H7 (cell line): Measurements from ENCODE around the gene RAB31. TPM values are rescaled to one million over a fixed set of nuclear protein-coding genes. Genes with fewer than 3 reads are reported as not detected.

Experiments
- DNase-seq: peaks from one replicate; pipeline ENCODE4 v3.0.0; 2012
- H3K27me3 ChIP-seq: 2 replicates; pipeline ENCODE4 v1.6.0; 2011; ENCODE audit warnings: mild to moderate bottlenecking, low read length; ENCODE audit not compliant: control insufficient read depth, insufficient read depth
- H3K36me3 ChIP-seq: replicated peaks from 2 replicates; pipeline ENCODE4 v1.5.1; 2011; ENCODE audit warnings: low read length; ENCODE audit not compliant: control insufficient read depth, insufficient read depth
- H3K4me3 ChIP-seq: 2 replicates; pipeline ENCODE4 v1.5.1; 2011; ENCODE audit warnings: low read depth, mild to moderate bottlenecking, control low read depth, low read length, moderate library complexity; ENCODE audit not compliant: insufficient read depth
- total RNA-seq: library from RNA; depleted of rRNA; stranded (reverse); fragments of >200 nt; shearing (Covaris generic); gene quantifications from 2 replicates; pipeline ENCODE4 v1.2.3, GENCODE V29; 2014

RAB31 gene
- total RNA-seq, 1 experiment from 2014 or later, result 29.7 TPM

GRCh38 chr18:9732031-9732430, 23.9 kb downstream of the RAB31 start:
- Histone ChIP-seq H3K4me3 (no peak overlapping the region), H3K36me3 (no peaks in the 10 kb centered on the region), H3K27me3 (no peaks in the 10 kb centered on the region)
- DNase-seq, result no peak

DNA sequence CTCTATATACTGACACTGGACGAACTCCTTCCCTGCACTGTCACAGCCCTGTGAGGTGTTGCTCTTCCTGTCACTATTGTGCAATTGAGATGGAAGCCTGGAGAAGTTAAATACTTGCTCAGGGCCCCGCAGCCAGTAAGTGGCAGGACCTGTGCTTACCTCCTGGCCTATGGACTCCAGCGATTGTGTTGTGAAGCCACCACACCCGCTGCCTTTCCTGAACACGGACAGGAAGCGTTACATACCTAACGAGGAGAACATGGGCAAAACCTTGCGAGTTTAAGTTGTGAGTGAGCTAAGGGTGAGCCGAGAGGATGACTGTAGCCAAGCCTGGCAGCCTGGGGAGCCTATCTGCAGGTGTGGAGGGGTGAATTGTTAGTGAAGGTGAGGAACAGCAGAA, 26.1 kb downstream of the RAB31 start:
- H3K4me3 ChIP-seq, result no peak overlapping the region
- no peaks in the 10 kb centered on the region for H3K36me3 ChIP-seq
- no peak for DNase-seq
- H3K27me3 ChIP-seq, result no peaks in the 10 kb centered on the region

DNA sequence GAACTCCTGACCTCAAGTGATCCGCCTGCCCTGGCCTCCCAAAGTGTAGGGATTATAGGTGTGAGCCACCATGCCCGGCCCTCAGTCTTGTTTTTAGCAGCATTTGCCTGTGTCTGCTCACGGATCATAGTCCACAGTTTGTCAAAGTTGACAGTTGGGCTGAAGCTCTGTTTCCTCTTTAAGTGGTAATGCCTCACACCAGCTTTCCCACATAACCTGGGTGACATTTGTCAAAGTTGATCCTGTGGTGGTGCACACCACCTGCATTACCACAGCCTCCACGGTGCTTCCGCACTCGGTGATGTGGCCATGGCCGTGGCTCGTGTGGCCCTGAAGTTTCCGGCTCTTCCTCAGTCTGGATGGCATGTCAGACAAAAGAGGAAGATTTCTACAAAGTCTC, 27.1 kb downstream of the RAB31 start:
- DNase-seq, result no peak
- Histone ChIP-seq H3K36me3 (no peaks in the 10 kb centered on the region), H3K27me3 (no peaks in the 10 kb centered on the region), H3K4me3 (no peak overlapping the region)

DNA sequence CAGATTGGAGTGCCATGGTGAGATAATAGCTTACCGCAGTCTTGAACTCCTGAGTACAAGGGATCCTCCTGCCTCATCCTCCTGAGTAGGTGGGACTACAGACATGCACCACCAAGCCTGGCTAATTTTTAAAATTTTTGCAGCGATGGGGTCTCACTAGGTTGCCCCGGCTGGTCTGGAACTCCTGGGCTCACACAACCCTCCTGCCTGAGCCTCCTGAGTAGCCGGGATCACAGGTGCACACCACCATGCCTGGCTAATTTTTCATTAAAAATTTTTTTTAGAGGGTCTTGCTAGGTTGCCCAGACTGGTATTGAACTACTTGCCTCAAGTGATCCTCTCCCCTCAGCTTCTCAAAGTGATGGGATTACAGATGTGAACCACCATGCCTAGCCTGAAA, 27.8 kb downstream of the RAB31 start:
- no peak overlapping the region for H3K4me3 ChIP-seq
- no peaks in the 10 kb centered on the region for H3K36me3 ChIP-seq
- no peaks in the 10 kb centered on the region for H3K27me3 ChIP-seq
- DNase-seq, result no peak

DNA sequence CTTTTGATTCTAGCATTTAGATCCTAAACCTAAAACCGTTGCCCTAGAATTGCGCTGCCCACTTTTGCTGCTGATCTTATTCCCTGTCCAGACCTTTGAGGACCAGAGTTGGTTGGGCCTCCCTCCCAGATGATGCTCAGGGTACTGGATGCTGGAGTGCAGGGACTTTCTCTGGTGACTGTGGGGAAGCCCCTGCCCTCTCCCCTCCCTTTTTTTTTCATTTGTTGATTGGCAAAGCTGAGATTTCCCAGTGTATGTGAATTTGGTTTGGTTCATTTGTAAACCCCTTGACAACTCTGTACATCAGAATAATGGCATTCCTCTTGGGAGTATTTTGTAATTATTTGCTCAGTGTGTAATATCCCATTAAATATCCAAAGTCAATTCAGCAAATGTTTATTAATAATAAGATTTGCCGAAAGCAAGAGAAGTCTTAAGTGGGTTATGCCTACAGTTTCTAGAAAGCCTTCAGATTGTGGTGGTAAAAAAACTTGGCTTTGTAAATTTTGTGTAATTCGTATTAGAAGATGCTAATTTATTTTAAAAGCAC, 28.3 kb downstream of the RAB31 start:
- H3K36me3 ChIP-seq, result no peaks in the 10 kb centered on the region
- H3K27me3 ChIP-seq, result no peaks in the 10 kb centered on the region
- no peak overlapping the region for H3K4me3 ChIP-seq
- DNase-seq, result no peak

DNA sequence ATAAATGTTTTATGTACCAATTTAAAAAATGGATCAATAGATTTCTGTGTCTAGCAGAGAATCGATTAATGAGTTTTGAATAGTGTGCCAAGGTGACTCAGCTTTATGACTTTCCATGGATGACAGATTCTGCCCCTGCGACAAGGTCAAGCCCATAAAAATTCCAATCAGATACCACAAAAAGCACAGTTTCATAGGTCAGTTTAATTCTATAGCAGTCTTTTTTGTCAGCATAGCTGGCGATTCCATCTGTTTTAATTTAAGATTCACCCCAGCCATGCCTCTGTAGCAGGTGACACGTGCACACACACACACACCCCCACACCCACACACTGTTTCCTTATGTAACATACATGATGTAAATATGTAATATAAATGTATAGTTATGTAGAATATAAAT, 28.9 kb downstream of the RAB31 start:
- no peaks in the 10 kb centered on the region for H3K36me3 ChIP-seq

GRCh38 chr18:9737472-9738121, 29.5 kb downstream of the RAB31 start:
- H3K27me3 ChIP-seq, result no peaks in the 10 kb centered on the region
- no peak for DNase-seq
- no peak overlapping the region for H3K4me3 ChIP-seq
- H3K36me3 ChIP-seq, result no peaks in the 10 kb centered on the region

More for the DNA sequence above, 28.9 kb downstream of the RAB31 start:
- Histone ChIP-seq H3K4me3 (no peak overlapping the region), H3K27me3 (no peaks in the 10 kb centered on the region)
- DNase-seq, result no peak

- Histone ChIP-seq H3K27me3 (no peaks in the 10 kb centered on the region), H3K4me3 (no peak overlapping the region), H3K36me3 (no peaks in the 10 kb centered on the region)
- DNase-seq, result no peak
Observed at GRCh38 chr18:9738266-9738969, 30.3 kb downstream of the RAB31 start.

DNA sequence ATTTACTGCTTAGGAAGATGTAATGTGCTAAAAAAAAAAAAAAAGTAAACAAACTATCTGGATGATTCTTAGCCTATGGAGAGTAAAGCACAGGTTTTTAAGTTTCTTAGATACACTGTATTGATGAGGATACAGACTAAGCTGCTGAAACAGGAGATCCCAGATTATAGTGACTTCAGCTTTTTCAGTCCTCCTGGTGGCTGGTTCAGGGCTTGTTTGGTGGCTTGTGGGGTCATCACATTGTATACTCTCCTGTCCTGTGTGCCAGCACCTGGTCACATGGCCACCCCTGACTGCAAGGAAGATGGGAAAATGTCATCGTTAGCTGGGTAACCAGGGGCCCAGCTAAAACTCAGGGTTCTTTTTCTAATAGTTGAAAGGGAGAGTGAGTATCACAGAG, 31.4 kb downstream of the RAB31 start:
- H3K4me3 ChIP-seq, result no peak overlapping the region
- H3K36me3 ChIP-seq, result no peaks in the 10 kb centered on the region
- DNase-seq, result no peak
- H3K27me3 ChIP-seq, result no peaks in the 10 kb centered on the region

- no peak for DNase-seq
- H3K27me3 ChIP-seq, result no peaks in the 10 kb centered on the region
- H3K36me3 ChIP-seq, result no peaks in the 10 kb centered on the region
Observed at GRCh38 chr18:9740071-9740470, 32.0 kb downstream of the RAB31 start.

GRCh38 chr18:9741406-9741792, 33.3 kb downstream of the RAB31 start:
- Histone ChIP-seq H3K36me3 (no peaks in the 10 kb centered on the region), H3K27me3 (no peaks in the 10 kb centered on the region), H3K4me3 (no peak overlapping the region)
- no peak for DNase-seq

More at GRCh38 chr18:9740071-9740470, 32.0 kb downstream of the RAB31 start:
- no peak overlapping the region for H3K4me3 ChIP-seq

GRCh38 chr18:9741793-9742523, 33.9 kb downstream of the RAB31 start:
- H3K4me3 ChIP-seq, result no peak overlapping the region
- no peaks in the 10 kb centered on the region for H3K36me3 ChIP-seq
- peak; percentile 67 for DNase-seq
- H3K27me3 ChIP-seq, result no peaks in the 10 kb centered on the region

DNA sequence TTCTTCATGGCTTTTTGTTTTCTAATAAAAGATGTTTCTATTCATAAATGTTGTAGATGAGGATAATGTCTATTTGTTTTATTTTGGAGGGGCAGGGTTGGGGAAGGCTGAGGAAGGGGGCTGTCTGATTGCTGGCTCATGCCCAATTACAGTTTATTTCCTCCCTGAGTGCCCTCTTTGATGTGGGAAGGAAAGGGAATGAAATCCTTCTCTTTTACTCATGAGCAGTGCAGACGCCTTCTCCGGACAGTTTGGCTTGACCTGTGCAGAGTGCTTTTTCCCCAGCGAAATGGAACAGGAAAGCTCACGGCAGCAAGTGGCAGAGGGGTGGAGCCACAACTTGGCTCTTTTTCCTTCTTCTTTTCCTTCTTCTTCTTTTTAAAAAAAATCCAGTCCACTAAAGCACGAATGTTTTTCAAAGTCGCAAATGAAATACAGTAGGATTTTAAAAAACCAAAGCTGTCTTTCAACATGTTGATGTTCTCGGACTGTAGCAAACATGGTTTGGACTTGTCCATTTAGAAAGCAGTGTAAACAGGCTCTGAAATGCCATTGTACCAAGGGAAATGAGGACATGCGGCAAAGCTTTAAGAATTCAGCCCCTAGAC, 34.5 kb downstream of the RAB31 start:
- H3K27me3 ChIP-seq, result no peaks in the 10 kb centered on the region
- DNase-seq, result no peak
- no peaks in the 10 kb centered on the region for H3K36me3 ChIP-seq
- H3K4me3 ChIP-seq, result no peak overlapping the region

- Histone ChIP-seq H3K4me3 (no peak overlapping the region), H3K27me3 (no peaks in the 10 kb centered on the region), H3K36me3 (no peaks in the 10 kb centered on the region)
- peak; percentile 34 for DNase-seq
Observed at GRCh38 chr18:9743200-9744016, 35.3 kb downstream of the RAB31 start.
